ENCODE data around the gene KIF1B. TPM values are rescaled to one million over a fixed set of nuclear protein-coding genes. Genes with fewer than 3 reads are reported as not detected.
"Not testable (repeated sequence)": the region's sequence is repeated elsewhere in the genome, so short reads cannot be mapped to it uniquely, and the experiment has no call there.

KIF1B gene
- total RNA-seq, 1 experiment from 2014 or later: 19.9 TPM

DNA sequence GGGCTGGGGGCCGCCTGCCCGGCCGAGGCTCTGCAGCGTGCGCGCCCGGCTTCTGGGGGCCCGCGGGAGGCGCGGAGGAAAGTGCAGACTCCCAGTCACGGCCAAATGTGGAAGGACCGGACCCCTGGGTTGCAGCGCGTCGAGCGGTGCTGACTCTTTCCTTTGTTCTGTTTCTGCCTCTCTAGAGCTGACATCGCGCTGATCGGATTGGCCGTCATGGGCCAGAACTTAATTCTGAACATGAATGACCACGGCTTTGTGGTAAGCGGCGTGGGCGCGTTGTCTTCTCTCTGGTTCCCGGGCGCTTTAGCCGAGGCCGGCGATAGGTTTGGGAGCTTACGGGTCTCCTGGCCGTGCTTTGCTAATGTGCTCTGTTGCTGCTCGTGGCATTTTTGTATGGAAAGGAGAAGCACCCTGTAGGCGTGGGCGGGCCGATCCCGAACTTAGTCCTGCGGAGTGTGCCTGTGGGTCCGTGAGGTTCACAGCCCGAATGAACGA lies 189.1 kb downstream of the KIF1B start:
- DNase-seq (ENCODE audit: low spot score): peak; percentile 50
- in situ Hi-C loops (cut with HindIII; ENCODE audit: low sequenced_read_pairs): no loop called here

DNA sequence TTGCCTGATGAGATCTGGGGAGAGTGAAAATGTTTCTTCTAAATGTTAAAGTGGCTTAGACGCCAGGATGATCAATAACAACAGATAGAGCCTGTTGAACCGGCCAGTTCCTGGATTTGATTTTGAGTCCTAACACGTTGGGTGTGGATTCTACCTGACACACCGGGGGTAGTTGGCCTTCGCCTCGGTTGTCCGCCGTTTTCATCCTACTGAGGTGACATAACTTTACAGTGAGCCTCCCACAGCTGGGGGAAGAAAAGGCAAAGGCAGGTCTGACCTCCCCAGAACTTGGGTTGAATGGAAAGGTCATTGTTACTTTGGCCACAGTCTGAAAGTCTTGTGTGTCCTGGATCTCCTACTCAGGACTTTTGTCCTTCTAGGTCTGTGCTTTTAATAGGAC lies 189.6 kb downstream of the KIF1B start:
- in situ Hi-C loops (cut with HindIII; ENCODE audit: low sequenced_read_pairs): no loop called here
- no peak for DNase-seq (ENCODE audit: low spot score)

DNA sequence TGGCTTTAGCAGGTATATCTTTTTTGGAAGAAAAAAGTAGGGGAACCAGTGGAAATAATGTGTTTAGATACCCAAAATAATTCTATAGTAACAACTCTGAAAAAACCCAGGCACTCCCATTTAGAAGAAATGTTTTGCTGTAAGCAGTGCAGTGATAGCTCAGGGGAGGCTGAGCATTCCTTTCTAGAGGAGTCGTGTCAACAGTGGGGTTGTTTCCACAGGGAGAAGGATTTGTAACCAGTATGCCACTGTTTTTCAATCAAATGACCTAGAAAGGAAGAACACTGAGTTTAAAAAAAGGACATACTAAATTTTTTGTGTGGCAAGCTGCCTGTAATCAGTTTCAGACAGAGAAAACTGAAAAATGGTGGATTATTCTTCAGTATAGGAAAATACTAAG lies 190.9 kb downstream of the KIF1B start:
- in situ Hi-C loops (cut with HindIII; ENCODE audit: low sequenced_read_pairs): no loop called here
- no peak for DNase-seq (ENCODE audit: low spot score)

DNA sequence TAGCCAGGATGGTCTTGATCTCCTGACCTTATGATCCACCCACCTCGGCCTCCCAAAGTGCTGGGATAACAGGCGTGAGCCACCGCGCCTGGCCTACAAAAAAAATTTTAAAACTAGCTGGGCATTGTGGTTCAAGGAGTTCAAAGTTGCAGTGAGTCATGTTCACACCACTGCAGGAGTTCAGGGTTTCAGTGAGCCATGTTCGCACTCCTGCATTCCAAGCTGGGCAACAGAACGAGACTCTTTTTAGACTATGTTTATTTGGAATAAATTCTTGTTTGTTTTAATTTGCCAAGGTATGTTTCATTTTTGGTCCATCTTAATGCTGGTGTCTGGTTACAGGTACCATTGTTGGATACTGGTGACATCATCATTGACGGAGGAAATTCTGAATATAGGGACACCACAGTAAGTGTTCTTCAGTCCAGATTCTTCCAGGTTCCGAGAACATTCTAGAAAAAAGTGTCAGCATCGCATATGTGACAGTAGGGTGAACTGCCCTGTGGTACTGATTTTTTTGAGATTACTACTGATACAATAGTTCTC lies 192.4 kb downstream of the KIF1B start:
- in situ Hi-C loops (cut with HindIII; ENCODE audit: low sequenced_read_pairs): no loop called here
- no peak for DNase-seq (ENCODE audit: low spot score)

DNA sequence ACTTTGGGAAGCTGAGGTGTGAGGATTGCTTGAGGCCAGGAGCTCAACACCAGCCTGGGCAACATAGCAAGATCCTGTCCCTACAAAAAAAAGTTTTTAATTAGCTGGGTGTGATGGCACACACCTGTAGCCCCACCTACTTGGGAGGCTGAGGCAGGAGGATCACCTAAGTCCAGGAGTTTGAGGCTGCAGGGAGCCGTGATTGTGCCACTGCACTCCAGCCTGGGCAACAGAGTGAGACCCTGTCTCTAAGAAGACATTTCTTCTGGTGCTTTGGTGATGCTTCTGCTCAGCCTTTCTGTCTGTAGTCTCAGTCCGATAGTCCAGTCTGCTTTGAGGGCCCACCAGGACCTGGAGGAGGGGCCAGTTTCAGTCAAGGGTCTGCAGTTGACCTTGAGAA lies 196.8 kb downstream of the KIF1B start:
- in situ Hi-C loops (cut with HindIII; ENCODE audit: low sequenced_read_pairs): no loop called here
- DNase-seq (ENCODE audit: low spot score): no peak

DNA sequence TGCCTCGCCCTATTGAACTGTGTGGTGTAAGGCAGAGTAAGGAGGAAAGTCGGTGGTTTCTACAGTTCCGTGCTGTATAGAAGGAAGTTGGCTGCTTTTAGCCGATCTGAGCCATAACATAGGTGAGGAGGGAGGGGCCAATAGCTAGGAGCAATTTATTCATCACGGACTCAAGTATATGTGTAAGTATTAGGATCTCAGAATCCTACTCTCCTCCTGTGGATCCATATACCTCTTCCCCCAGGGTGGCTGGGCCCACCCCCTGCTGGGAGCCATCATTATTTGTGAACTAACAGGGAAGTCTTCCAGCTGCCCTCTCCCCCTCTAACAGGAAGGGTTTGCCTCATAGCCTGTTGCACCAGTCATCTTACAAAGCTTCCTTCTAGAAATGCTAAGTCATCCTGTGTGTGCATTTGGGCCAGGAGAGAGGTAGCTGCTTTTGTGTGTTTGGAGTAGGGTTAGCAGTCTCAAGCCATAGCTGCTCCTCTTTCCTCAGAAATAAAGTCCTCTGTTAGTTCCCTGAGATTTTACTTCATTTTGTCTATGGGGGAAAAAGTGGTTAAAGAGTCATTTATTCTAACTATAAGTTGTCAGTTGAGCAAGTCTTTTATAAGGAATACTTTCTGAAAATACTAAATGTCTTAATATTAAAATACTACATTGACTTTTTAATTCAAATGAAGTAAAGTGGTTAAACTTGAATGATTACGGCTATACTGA lies 205.0 kb downstream of the KIF1B start:
- in situ Hi-C loops (cut with HindIII; ENCODE audit: low sequenced_read_pairs): no loop called here
- no peak for DNase-seq (ENCODE audit: low spot score)

DNA sequence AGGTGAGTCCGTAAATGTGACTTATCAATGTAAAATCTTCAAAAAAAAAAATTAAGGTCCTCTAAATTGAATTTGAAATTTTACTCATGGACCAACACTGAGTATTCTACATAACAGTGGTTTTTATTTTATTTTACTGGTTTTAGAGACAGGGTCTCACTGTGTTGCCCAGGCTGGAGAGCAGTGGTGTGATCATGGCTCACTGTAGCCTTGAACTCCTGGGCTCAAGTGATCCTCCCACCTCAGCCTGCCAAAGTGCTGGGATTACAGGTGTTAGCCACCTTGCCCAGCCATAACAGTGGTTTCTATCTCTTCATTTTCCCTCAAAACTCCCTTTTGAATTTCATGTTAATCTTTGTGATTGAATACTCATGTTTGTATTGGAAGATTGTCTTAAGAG lies 205.6 kb downstream of the KIF1B start:
- in situ Hi-C loops (cut with HindIII; ENCODE audit: low sequenced_read_pairs); DNase-seq (ENCODE audit: low spot score): not testable (repeated sequence)

DNA sequence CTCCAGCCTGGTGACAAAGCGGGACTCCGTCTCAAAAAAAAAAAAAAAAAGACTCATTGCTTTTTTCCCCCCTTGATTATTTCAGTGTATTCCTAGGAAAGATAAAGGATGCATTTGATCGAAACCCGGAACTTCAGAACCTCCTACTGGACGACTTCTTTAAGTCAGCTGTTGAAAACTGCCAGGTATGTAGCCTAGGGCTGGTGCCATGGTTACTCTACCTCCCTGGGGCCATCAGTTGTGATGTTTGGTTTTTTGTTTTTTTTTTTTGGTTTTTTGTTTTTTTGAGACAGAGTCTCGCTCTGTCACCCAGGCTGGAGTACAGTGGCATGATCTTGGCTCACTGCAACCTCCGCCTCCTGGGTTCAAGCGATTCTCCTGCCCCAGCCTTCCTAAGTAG lies 208.4 kb downstream of the KIF1B start:
- in situ Hi-C loops (cut with HindIII; ENCODE audit: low sequenced_read_pairs); DNase-seq (ENCODE audit: low spot score): not testable (repeated sequence)

DNA sequence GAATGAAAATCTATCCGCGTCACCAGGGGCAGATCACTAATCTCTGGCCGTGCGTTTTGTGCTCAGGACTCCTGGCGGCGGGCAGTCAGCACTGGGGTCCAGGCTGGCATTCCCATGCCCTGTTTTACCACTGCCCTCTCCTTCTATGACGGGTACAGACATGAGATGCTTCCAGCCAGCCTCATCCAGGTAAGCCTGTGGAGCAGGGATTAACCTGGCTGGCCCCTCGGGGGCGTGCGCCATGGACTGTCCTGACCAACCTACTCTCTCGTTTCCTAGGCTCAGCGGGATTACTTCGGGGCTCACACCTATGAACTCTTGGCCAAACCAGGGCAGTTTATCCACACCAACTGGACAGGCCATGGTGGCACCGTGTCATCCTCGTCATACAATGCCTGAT lies 209.0 kb downstream of the KIF1B start:
- DNase-seq (ENCODE audit: low spot score): no peak
- in situ Hi-C loops (cut with HindIII; ENCODE audit: low sequenced_read_pairs): no loop called here

DNA sequence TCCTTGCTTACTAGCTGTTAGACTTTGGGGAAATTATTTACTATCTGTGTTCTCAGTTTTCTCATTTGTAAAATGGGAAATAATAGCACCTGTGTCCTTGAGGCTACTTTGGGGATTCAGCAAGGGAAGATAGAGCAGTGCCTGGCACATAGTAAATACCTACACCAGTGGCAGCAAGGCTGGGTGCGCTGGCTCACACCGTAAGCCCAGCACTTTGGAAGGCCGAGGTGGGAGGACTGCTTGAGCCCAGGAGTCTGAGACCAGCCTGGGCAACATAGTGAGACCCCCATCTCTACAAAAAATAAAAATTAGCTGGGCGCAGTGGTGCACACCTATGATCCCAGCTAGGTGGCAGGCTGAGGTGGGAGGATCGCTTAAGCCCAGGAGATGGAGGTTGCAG lies 211.3 kb downstream of the KIF1B start:
- no peak for DNase-seq (ENCODE audit: low spot score)
- in situ Hi-C loops (cut with HindIII; ENCODE audit: low sequenced_read_pairs): no loop called here

DNA sequence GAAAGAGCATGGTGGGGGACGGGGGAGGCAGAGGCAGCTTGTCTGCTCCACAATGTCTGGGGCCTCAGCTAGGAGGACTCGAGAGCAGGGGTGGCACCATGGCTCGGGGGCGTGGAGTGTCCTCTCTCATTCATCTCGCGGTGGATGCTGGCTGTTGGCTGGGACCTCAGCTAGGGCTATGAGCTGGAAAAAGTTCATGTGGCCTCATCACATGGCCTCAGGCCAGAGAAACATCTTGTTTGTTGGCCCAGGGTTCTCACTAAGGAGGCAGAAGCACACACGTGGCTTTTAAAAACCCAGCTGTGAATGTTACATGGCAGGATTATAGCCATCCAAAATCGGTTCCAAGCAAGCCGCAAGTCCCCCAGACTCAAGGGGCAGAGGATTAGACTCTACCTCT lies 213.7 kb downstream of the KIF1B start:
- in situ Hi-C loops (cut with HindIII; ENCODE audit: low sequenced_read_pairs): no loop called here
- DNase-seq (ENCODE audit: low spot score): no peak

DNA sequence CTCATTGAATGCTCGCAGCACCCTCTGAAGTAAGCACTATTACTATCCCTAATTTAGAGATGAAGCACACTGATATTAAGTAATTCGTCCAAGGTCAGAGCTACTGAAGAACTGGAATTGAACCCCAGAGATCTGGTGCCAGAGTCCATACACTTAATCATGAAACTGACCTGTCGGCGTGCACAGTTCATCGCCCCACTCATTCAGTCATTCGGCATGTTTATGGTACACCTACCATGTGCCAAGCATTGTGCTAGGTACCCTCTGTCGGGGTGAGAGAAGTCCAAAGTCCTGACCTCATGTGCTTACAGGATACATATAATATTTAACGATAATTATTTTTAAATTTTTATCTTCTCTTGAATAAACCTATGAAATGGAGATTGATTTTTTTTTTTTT lies 214.3 kb downstream of the KIF1B start:
- no peak for DNase-seq (ENCODE audit: low spot score)
- in situ Hi-C loops (cut with HindIII; ENCODE audit: low sequenced_read_pairs): no loop called here

DNA sequence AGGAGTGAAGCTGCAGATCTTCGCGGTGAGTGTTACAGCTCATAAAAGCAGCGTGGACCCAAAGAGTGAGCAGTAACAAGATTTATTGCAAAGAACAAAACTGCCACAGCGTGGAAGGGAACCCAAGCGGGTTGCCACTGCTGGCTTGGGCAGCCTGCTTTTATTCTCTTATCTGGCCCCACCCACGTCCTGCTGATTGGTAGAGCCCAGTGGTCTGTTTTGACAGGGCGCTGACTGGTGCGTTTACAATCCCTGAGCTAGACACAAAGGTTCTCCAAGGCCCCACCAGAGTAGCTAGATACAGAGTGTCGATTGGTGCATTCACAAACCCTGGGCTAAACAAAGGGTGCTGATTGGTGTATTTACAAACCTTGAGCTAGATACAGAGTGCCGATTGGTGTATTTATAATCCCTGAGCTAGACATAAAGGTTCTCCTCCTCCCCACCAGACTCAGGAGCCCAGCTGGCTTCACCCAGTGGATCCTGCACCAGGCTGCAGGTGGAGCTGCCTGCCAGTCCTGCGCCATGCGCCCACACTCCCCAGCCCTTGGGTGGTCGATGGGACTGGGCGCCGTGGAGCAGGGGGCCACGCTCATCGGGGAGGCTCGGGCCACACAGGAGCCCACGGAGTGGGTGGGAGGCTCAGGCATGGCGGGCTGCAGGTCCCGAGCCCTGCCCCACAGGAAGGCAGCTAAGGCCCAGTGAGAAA lies 215.6 kb downstream of the KIF1B start:
- DNase-seq (ENCODE audit: low spot score); in situ Hi-C loops (cut with HindIII; ENCODE audit: low sequenced_read_pairs): not testable (repeated sequence)

DNA sequence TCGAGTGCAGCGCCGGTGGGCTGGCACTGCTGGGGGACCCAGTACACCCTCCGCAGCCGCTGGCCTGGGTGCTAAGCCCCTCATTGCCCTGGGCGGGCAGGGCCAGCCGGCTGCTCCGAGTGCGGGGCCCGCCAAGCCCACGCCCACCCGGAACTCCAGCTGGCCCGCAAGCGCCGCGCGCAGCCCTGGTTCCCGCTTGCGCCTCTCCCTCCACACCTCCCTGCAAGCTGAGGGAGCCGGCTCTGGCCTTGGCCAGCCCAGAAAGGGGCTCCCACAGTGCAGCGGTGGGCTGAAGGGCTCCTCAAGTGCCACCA lies 216.1 kb downstream of the KIF1B start:
- DNase-seq (ENCODE audit: low spot score); in situ Hi-C loops (cut with HindIII; ENCODE audit: low sequenced_read_pairs): not testable (repeated sequence)

DNA sequence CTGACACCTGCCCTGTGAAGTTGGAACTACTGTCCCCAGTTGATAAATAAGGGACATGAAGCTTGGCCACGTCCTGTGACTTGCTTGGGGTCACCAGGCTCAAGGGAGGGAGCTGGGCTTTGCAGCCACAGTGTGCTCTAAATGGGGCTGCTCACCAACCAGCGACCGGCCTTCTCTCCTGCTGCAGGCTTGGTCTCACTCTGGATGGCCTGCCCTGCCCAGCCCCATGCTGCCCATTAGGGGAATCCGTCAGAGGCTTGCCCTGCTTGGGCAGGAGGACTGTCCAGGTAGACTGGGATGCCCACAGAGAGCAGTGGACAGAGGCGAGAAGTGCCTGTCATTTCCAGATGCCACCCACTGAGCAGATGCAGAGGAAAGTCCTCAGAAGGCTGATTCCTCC lies 218.6 kb downstream of the KIF1B start:
- no peak for DNase-seq (ENCODE audit: low spot score)
- in situ Hi-C loops (cut with HindIII; ENCODE audit: low sequenced_read_pairs): no loop called here

DNA sequence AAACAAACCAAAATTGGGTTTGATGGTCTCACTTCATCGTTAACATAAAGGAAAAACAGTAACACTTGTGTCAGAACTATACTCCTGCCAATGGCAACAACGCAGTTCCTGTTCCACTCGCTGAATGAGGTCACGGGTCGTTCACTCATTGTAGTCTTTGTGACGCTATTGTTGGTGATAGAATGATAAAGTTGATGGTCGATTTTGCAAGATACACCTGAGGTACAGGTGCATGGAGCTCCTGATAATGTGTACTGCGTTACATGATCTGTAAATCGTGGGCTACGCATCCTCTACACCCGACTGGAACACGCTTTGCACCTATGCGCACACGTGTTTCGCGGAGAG lies 219.5 kb downstream of the KIF1B start:
- no peak for DNase-seq (ENCODE audit: low spot score)
- in situ Hi-C loops (cut with HindIII; ENCODE audit: low sequenced_read_pairs): no loop called here

DNA sequence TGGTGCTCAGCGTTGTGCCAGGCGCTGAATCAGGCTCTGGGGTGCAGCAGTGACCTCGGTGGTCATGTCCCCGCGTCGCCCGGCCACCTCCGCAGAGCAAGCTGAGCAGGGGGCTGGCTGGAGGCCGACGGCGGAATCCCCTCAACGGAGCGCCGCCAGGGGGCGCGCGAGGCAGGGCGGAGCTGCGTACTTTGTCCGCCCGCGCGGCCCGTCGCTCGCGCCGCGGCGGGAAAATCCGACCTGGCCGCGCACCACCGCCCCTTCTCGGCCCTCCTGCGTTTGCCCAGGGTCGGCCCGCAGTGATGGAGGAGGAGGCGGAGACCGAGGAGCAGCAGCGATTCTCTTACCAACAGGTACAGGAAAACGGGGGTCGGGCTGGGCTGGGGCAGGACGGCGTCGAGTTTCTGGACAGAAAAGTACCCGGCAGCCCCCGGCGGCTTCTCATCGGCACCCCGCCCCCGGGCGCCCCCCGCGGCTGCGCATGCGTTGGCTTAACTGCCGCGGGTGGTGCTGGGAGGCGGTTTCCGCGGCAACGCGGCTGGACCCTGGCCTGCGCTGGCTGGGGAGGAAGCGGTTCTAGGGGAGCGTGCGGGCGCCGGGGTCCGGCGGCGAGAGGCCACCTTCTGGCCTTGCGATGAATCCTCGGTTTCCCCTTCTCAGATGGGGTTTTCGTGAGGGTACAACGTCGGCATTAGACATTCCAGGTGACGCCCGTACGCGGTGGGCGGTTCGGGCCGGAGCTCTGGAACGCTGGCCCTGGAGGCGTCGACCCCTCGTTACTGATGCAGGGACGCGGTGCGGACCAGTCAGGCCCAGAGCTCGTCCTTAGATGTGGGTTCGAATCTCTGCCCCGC lies 220.1 kb downstream of the KIF1B start, which contains the start of gene CENPS:
TSS of gene CENPS (plus strand) at position 218 of the 854 bp plus-strand sequence. CDS start at position 303, 85 bp downstream.
- in situ Hi-C loops (cut with HindIII; ENCODE audit: low sequenced_read_pairs): no loop called here
- peak; percentile 83 for DNase-seq (ENCODE audit: low spot score)

Data from G401 (cell line).